Cardiac muscle cell (in vitro differentiated cells and primary cell): ENCODE measurements around the gene TTC23. TPM values are rescaled to one million over a fixed set of nuclear protein-coding genes. Genes with fewer than 3 reads are reported as not detected.

ENCODE experiments used
- DNase-seq, 2 donors: peaks; one replicate each; pipeline versions ENCODE4 v3.0.0 to v3.0.0-alpha.2; 2010 to 2017; ENCODE audit warnings: low read depth in 1 of 2, low spot score in 1 of 2
- H3K27ac ChIP-seq: fragments of 200-600 bp; sonication (generic); 2 replicates; pipeline ENCODE4 v1.5.1; 2016
- H3K27me3 ChIP-seq: fragments of 200-600 bp; sonication (generic); 2 replicates; pipeline ENCODE4 v1.6.0; 2016; ENCODE audit warnings: control low read depth
- H3K36me3 ChIP-seq: fragments of 200-600 bp; sonication (generic); 2 replicates; pipeline ENCODE4 v1.5.1; 2016; ENCODE audit warnings: control low read depth
- H3K4me1 ChIP-seq: fragments of 200-600 bp; sonication (generic); 2 replicates; pipeline ENCODE4 v1.8.1; 2017; ENCODE audit warnings: low read depth, mild to moderate bottlenecking, mixed run types
- H3K4me3 ChIP-seq: fragments of 200-600 bp; sonication (generic); 2 replicates; pipeline ENCODE4 v1.5.1; 2016; ENCODE audit warnings: mild to moderate bottlenecking
- H3K9me3 ChIP-seq: fragments of 200-600 bp; sonication (generic); 2 replicates; pipeline ENCODE4 v1.5.1; 2017; ENCODE audit warnings: low read depth, mild to moderate bottlenecking, control low read depth
- CTCF ChIP-seq: IDR thresholded peaks from 2 replicates; pipeline ENCODE4 v1.5.1; 2012; ENCODE audit warnings: low read depth, mild to moderate bottlenecking, low read length
- polyA plus RNA-seq: library from polyadenylated mRNA; unstranded; fragments of >200 nt; fragmentation: Nextera tagmentation; extraction: Ambion mirVana; gene quantifications from 2 replicates; pipeline ENCODE4 v1.2.1, GENCODE V29; 2016
- total RNA-seq: library from RNA; depleted of rRNA; stranded (reverse); fragments of >200 nt; gene quantifications from 2 replicates; pipeline ENCODE4 v1.2.3, GENCODE V29; 2016

TTC23 gene
- total and polyA plus RNA-seq, 2 experiments from 2014 or later: 15.0 to 38.2 TPM

GRCh38 chr15:99210334-99210733 is 39.0 kb downstream of the TTC23 start:
- DNase-seq: no peak
- peaks cover 4% of the 10 kb centered on the region for H3K36me3 ChIP-seq
- H3K9me3 ChIP-seq: no peaks in the 10 kb centered on the region
- H3K27ac ChIP-seq: no peak overlapping the region
- H3K4me1 ChIP-seq: no peaks in the 10 kb centered on the region
- H3K27me3 ChIP-seq: no peaks in the 10 kb centered on the region
- no peak for TF ChIP-seq CTCF
- no peak overlapping the region for H3K4me3 ChIP-seq

DNA sequence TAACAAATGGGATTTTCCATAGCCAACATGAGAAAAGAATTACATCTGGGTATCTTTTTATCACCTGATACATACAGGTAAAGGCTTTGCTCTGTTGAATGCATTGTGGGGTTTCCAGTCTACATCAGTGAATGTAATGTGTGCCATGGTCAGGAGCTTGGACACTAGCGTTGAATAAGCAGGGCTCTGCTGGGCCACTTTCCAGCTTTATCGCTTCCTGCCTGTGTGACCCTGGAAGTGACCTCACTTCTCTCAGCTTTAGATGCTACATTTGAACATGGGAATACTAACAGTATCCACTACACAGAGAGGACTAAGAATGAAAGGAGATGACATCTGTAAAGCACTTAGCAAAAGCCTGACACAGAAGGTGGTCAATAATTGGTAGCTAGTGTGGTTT is 40.1 kb downstream of the TTC23 start:
- Histone ChIP-seq H3K9me3 (no peaks in the 10 kb centered on the region), H3K4me3 (no peak overlapping the region), H3K27ac (no peak overlapping the region), H3K36me3 (no peaks in the 10 kb centered on the region), H3K4me1 (no peaks in the 10 kb centered on the region), H3K27me3 (no peaks in the 10 kb centered on the region)
- no peak for TF ChIP-seq CTCF
- DNase-seq: no peak

DNA sequence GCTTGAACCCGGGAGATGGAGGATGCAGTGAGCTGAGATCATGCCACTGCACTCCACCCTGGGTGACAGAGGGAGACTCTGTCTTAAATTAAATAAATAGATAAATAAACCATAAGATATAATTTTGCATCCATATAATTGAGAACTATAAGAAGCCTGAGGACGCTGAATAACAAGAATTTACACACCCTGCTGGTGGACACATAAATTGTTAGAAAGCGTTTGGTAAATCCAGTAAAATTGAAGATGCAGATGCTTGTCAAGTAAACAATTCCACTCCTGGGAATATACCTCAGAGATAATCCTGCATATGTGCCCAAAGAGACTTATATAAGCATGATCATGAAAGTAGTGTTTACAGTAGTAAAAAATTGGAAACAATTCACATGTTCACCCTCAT is 41.7 kb downstream of the TTC23 start:
- H3K9me3 ChIP-seq: no peaks in the 10 kb centered on the region
- TF ChIP-seq CTCF: no peak

DNA sequence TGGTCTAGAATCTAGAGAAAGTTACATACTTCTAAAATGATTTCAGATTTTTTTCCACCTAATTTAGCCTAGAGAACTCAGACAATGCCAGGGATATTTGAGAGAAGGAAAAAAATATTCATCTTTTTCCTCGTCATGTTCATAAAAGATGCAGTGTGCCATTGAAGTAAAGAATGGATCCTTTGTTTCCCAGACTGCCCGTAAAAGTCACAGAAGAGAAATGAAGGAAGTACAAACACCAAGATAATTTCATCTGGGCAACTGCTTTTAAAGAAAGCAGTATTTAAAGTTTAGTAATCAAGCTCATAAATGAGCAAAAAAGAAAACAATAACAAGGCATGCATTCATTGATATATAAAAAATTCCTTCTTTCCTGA is 47.2 kb downstream of the TTC23 start:
- Histone ChIP-seq H3K4me3 (no peak overlapping the region), H3K36me3 (peaks cover 3% of the 10 kb centered on the region)
- no peak for DNase-seq

More for the DNA sequence above, 41.7 kb downstream of the TTC23 start:
- no peaks in the 10 kb centered on the region for H3K27me3 ChIP-seq
- no peak overlapping the region for H3K27ac ChIP-seq
- no peaks in the 10 kb centered on the region for H3K4me1 ChIP-seq
- H3K36me3 ChIP-seq: no peaks in the 10 kb centered on the region
- H3K4me3 ChIP-seq: no peak overlapping the region
- no peak for DNase-seq

GRCh38 chr15:99201408-99202175 is 47.8 kb downstream of the TTC23 start:
- Histone ChIP-seq H3K36me3 (peaks cover 3% of the 10 kb centered on the region), H3K4me1 (no peaks in the 10 kb centered on the region), H3K4me3 (no peak overlapping the region), H3K27ac (no peak overlapping the region), H3K9me3 (no peaks in the 10 kb centered on the region), H3K27me3 (no peaks in the 10 kb centered on the region)
- TF ChIP-seq CTCF: no peak
- no peak for DNase-seq

More for the DNA sequence above, 47.2 kb downstream of the TTC23 start:
- no peaks in the 10 kb centered on the region for H3K27me3 ChIP-seq
- no peak overlapping the region for H3K27ac ChIP-seq
- no peaks in the 10 kb centered on the region for H3K9me3 ChIP-seq
- TF ChIP-seq CTCF: no peak
- H3K4me1 ChIP-seq: no peaks in the 10 kb centered on the region
